Stimulated activated CD4-positive, alpha-beta T cell treated with anti-CD3 and anti-CD28 coated beads, Interleukin-1b, Interleukin-23, amount 100 ng/mL, for 1 hour (primary cell): Measurements from ENCODE around the gene TENT4B.

Experiments used
- DNase-seq, 2 donors: peaks; one replicate each; pipeline ENCODE4 v3.0.0-alpha.2; 2020; ENCODE audit warnings: low read depth in 2 of 2

TENT4B gene

DNA sequence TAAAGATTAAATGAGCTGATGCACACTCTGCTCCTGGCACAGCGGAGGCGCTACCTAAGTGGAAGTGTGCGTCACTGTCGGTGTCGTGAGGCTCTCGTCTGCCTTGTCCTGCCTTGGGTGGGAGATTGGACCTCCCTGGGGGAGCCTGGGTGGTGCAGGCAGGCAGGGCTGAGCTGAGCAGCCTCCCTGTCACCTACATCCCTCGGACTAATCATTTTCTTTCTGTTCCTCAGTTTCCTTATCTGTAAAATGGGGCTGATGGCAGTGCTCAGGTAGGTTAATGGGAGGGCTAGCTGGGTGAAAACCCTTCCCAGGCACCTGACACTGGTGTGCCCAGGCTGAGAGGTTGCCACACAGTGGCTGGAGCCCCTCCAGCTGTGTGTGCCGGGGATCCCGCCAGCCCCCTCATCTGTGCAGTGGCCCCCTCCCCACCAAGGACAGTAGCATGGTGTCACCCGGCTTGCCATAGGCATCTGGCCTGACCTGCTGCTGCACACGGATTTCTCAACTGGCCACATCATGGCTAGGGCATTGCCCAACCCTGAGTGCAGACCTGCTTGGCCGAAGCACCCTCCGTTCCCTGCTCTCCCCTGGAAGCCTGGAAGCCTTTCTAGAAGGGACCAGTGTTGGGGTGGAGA is 117.5 kb downstream of the TENT4B start:
- DNase-seq, result no peak

- DNase-seq, result no peak
Observed at GRCh38 chr16:50271148-50272041, 118.3 kb downstream of the TENT4B start.

DNA sequence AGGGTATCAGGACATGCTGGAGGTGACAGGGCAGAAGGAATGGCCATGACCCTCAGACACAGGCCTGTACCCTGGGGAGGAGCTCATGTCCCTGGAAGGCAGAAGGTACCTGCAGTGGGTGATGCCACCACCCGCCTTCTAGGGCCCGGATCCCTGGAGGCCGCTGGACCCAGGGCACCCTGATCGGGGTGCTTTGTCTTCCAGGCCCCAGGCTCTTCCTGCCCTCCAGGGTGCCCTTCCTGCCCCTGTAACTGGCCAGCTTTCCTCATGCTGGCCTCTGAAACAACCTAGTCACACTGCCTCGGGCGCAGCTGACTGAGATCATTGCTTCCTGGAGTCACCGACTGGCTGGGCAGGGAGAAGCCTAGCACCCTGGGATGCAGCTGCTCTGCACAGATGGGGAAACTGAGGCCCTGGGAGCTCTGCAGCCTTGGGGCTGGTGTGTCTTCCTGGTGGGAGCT is 119.0 kb downstream of the TENT4B start:
- no peak for DNase-seq

- DNase-seq, result no peak
Observed at GRCh38 chr16:50272687-50273381, 119.7 kb downstream of the TENT4B start.

GRCh38 chr16:50273382-50273690 is 120.2 kb downstream of the TENT4B start:
- no peak for DNase-seq

DNA sequence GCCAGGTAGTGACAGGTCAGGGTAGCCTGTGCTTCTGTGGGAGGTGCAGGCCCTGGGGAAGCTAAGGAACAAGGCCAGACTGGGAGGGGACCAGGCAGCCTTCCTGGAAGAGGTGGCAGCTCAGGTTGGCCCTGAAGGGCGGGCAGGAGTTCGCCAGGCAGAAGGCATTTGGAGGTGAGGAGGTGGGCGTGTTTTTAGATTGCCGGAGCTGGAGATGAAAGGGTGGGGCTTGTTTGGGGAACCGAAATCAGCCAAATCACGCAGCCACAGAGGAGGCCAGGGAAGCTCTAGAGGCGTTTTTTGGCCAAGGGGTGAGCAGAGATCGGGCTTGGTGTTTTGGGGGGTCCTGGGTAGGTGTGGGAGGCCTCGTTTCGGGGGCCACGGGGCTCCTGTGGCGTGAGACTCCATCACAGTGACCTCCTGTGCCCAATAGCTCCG is 120.8 kb downstream of the TENT4B start:
- no peak for DNase-seq

DNA sequence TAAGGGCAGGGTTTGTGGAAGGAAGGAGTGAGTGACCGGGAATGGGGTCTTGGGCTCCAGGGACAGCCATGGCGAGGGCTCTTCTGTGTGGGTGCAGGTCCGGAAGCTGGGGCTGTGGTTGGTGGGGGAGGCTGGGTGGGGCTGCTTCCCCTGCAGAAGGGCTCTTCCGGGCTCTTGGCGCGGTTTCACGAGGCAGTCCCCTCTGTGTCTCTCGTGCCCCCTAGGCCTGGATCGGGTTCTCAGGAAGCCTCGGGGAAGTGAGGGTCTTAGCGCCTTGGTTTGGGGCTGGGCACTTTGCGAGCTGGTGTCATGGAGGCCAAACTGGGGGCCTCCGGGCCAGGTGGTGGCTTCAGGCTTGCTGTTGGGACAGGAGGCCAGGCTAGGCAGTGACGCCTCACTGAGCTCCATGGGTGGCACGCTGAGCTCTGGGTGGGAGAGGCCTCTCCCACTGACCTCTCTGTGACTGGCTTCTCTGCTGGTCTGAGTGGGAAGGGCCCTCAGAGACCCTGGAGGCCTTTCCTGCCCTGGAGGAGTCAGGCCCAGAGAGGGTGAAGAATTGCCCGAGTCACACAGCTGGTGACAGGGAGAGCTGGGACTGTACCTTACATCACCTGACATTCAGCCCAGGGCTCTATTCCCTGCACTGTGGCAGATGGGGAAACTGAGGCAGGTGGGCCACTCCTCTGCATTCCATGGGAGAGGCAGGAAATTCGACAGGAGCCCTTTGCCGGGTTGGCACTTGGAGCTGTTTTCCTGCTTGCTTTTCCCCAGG is 121.4 kb downstream of the TENT4B start:
- no peak for DNase-seq

- DNase-seq, result no peak
Observed at GRCh38 chr16:50275098-50275415, 122.0 kb downstream of the TENT4B start.

GRCh38 chr16:50275428-50276325 is 122.6 kb downstream of the TENT4B start:
- no peak for DNase-seq

- DNase-seq, result no peak
Observed at GRCh38 chr16:50276326-50276640, 123.2 kb downstream of the TENT4B start.

- no peak for DNase-seq
Observed at GRCh38 chr16:50276801-50277555, 123.9 kb downstream of the TENT4B start.

DNA sequence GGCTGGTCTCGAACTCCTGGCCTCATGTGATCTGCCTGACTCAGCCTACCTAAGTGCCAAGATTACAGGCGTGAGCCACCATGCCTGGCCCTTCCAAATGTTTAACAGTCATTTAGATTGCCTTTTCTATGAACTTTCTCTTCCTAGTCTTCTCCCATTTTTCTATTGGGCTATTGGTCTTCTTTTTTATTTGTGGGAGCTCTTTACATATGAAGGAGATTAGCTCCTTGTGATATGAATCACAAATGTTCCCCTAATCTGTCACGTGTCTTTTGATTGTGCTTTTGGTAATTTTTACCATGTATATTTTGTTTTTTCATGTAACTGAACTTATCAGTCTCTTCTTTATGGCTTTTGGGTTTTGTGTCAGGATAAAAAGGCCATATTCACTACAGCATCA is 125.1 kb downstream of the TENT4B start:
- DNase-seq, result no peak

- no peak for DNase-seq
Observed at GRCh38 chr16:50279504-50279865, 126.4 kb downstream of the TENT4B start.

- DNase-seq, result no peak
Observed at GRCh38 chr16:50280932-50281331, 127.8 kb downstream of the TENT4B start.
